D721Med (cell line): ENCODE results near the gene CRABP2.

Source experiments
- DNase-seq: peaks from one replicate; pipeline ENCODE4 v3.0.0; 2011; ENCODE audit warnings: low spot score; ENCODE audit not compliant: insufficient read length
- FAIRE-seq: peaks from 2 replicates; lab custom pipeline; 2011; peaks lifted over from hg19 to GRCh38; lab: Jason Lieb, UNC
- TF ChIP-seq, protein P1 (sequence below): IDR thresholded peaks from 2 replicates; pipeline ENCODE4 v1.5.1; 2012; ENCODE audit warnings: mild to moderate bottlenecking, control low read depth; ENCODE audit not compliant: insufficient read depth; ENCODE audit errors: missing control alignments

Gene CRABP2

DNA sequence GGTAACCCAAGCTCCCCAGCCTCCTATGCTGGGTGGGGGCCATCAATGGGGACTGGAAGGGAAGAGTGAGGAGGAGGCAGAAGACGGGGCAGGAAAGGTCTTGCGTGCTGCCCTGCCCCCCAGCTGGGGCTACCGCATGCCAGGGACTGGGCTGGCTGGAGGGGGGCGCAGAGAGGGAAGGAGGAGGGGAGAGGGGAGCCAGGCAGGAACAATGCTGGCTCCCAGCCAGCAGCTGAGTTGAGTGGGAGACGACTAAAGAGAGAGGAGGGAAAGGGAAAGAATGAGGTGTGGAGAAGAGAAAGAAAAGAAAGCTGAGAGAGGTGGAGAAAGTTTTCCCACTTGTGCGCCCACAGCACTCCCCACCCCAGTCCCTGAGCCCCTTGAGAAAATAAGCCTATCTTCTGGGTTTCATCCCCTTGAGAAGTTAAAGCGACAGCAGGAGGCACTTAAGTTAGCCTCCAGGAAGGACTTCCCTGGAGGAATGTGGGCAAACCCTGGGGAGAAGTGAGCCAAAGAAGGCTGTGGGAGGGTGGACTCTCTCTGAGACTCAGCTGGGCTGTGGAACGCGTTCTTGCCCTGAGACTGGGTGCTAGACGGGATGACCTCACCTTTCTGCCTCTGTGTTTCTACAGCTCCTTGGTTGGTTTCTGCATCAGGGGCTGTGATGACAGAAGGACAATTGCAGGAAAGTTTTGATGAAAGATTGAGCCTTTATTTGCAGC is 15.3 kb downstream of the CRABP2 start:
- TF ChIP-seq, protein P1, sequence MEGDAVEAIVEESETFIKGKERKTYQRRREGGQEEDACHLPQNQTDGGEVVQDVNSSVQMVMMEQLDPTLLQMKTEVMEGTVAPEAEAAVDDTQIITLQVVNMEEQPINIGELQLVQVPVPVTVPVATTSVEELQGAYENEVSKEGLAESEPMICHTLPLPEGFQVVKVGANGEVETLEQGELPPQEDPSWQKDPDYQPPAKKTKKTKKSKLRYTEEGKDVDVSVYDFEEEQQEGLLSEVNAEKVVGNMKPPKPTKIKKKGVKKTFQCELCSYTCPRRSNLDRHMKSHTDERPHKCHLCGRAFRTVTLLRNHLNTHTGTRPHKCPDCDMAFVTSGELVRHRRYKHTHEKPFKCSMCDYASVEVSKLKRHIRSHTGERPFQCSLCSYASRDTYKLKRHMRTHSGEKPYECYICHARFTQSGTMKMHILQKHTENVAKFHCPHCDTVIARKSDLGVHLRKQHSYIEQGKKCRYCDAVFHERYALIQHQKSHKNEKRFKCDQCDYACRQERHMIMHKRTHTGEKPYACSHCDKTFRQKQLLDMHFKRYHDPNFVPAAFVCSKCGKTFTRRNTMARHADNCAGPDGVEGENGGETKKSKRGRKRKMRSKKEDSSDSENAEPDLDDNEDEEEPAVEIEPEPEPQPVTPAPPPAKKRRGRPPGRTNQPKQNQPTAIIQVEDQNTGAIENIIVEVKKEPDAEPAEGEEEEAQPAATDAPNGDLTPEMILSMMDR = no peak
- DNase-seq (no peak), FAIRE-seq (no peak)

DNA sequence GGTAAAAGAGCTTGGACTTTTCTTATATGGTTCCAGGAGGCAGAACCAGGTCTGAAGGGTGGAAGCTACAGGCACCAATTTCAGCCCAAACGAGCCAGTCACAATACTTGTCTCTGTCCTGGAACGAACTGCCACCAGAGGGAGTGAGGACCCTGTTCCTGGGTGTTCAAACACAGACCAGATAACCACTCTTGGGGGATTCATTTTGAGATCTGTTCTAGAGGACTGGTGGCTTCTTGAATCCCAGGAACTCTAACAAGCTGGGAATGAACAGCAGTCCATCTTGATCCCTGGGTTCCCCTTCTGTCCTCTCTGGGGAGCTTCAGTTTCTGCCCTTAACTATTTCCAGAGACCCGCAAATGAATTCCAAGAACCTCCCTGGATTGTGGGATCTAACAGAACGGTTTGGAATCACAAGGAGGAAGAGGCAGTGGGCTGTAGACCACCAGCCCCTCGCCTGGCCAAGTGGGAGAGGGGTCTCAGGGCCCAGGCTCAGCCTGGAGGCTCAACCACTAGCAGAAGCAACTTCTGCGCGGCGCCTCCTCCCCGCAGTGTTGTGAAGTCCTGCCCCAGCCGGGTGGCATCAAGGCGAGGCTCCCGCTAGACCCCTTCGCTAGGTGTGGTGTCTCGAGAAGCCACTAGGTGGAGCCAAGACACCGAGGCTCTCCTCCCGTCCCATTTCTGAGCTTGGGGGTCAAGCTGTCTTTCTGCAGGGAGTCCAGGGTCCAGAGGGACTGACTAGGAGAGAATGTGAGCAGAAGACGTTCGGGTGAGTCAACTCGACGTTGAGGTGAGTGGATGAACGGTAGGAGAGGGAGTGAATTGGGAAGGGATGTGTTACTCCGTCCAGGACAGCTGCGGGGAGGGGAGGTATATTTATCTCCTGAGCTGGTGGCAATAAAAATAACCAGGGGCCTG is 16.1 kb downstream of the CRABP2 start:
- DNase-seq (peak; percentile 94), FAIRE-seq (no peak)
- TF ChIP-seq, protein P1 = peak; percentile 99

DNA sequence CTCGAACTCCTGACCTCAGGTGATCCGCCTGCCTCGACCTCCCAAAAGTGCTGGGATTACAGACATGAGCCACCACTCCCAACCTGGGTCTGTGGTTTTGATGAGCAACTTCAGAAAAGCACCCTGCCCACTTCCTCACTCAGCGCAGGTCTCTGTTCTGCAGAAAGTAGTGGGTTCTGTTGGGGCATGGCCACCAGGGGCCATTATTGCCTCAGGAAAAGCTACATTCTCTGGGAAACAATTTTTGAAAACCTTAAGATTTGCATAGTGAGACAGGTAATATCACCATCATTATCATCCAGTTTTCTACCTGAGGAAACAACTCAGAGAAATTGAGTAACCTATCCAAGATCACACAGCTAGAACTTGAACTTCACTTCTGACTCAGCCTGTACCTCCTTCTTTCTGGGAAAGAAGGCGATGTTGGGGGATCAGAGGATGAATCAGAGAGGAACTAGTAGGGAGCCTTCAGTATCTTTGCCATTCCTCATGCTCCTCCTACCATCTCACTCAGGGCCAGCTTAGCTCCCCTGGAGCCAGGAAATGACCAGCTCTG is 21.1 kb downstream of the CRABP2 start:
- FAIRE-seq = no peak
- TF ChIP-seq, protein P1 = no peak
- no peak for DNase-seq

DNA sequence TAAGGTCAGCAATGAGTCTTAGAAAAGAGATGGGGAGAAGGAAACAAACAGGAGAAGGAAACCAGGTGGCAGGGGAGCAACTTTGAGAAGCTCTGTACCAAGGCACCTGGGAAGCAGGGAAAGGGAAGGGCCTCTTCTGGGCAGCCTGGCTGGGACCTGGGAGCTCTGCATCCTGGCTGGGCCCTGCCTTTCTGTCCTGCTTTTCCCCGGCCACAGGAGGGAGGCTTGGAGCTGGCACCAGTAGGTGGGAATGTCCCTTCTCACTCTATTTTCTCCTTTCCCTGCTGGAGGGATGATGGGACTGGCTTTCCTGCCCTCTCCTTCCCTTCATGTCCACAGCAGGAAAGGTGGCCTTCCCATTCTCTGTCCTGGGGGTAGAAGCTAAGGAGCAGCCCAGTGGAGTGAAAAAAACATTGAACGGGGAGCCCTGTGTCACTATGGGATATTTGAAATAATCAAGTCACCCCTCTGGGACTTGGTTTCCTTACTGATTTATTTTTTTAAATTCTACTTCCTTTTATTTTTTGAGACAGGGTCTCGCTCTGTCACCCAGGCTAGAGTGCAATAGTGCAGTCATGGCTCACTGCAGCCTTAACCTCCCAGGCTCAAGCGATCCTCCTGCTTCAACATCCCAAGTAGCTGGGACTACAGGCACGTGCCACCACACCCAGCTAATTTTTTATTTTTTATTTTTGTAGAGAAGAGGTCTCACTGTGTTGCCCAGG is 23.1 kb downstream of the CRABP2 start:
- DNase-seq (no peak), FAIRE-seq (no peak)
- TF ChIP-seq, protein P1 = no peak

DNA sequence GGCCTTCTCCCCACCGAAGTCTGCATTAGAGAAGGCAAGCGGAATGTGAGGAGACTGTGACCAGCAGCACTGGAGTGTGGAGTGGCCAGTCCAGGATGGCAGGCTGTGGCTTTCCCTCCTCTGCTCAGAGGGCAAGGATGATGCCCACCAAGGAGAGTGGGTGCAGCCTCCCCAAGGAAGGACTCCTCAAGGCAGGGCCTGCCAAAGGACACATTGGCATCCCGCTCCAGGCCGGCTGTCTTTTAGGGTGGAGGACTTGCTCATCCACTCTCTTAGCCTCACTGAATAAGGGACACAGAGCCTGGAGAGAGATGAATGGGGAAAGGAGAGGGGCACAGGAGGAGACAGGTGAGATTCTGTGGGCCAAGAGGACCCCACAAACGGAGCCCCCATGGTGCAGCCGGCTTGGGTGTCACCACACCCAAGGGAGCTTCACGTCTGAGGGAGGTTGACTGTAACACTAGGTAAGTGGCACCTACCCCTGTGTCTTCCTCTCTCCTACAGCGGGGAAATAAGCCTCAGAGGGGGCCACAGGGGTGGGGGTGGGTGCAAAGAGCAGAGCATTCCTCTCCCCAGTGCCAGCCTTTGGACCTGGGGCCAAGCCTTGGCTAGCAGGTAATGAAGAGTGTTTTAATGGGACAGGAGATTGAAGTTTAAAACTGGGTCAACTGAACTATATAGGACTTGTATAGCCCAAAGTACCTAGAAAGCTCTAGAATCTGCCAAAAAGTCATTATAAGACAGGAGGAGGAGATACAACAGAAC is 24.0 kb downstream of the CRABP2 start:
- TF ChIP-seq, protein P1 = no peak
- DNase-seq = no peak
- no peak for FAIRE-seq

DNA sequence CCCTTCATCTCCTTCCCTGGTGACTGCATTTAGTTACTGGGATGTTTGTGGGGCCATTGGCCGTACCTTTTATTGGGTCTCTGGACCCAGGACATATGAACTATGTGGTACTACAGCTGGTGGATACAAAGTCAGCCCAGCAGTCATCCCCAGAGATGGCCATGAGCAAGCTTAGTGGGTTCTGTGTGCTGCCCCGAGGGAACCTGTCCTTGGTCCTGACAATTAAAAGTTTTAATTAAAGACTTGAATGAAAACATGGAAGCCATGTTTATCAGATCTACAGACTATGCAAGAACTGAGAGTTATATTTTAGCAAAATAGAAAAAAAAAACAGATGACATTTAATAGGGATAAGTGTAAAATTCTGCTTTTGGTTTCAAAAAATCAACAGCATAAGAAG is 25.3 kb downstream of the CRABP2 start:
- FAIRE-seq = no peak
- DNase-seq = no peak
- TF ChIP-seq, protein P1 = no peak
